Right lung (tissue), 5 donors: ENCODE measurements around the gene CHGA. TPM values are rescaled to one million over a fixed set of nuclear protein-coding genes. Genes with fewer than 3 reads are reported as not detected.

Experiments
- DNase-seq, 2 donors: peaks; one replicate each; pipeline ENCODE4 v3.0.0-alpha.2; 2013
- polyA plus RNA-seq, 5 donors: library from polyadenylated mRNA; unstranded; fragments of 120-200 nt; gene quantifications; one replicate each; pipeline versions ENCODE4 v1.2.1 to v1.2.3, GENCODE V29; 2013; ENCODE audit warnings: inconsistent platforms in 1 of 5, low replicate concordance in 1 of 5; ENCODE audit not compliant: insufficient read length in 5 of 5, insufficient read depth in 1 of 5

CHGA gene
- polyA plus RNA-seq, 5 donors, result 2.1 to 3.4 (median 2.4) TPM

- DNase-seq, result no peak
Observed at GRCh38 chr14:92929689-92930608, 7.0 kb downstream of the CHGA start.

DNA sequence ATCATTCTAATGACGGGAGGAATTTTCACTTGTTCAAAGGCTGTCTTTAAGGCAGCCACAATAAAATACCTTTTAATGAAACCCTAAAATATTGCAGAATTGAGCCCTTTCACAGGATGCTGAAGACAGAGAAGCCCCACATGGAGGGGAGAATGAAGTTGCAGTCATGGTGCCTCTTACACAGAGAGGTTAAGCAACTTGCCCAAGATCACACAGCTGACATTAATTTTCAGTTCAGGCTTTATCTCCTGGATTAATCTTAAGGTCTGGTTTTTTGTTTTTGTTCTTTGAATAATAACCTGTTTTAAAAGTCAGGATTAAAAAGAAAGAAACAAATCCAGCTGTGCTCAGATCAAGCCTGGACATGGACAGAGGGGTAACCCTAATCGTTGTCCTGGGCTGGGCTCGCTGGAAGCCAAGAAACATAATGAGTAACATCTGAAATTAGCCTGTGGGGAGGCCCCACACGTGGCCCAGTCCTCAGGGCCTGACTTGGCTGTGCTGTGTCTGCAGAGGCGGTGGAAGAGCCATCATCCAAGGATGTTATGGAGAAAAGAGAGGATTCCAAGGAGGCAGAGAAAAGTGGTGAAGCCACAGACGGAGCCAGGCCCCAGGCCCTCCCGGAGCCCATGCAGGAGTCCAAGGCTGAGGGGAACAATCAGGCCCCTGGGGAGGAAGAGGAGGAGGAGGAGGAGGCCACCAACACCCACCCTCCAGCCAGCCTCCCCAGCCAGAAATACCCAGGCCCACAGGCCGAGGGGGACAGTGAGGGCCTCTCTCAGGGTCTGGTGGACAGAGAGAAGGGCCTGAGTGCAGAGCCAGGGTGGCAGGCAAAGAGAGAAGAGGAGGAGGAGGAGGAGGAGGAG, 8.0 kb downstream of the CHGA start:
- no peak for DNase-seq

GRCh38 chr14:92931681-92932447, 8.9 kb downstream of the CHGA start:
- DNase-seq, result no peak

GRCh38 chr14:92932448-92933395, 9.8 kb downstream of the CHGA start:
- DNase-seq, result no peak

GRCh38 chr14:92933481-92933880, 10.5 kb downstream of the CHGA start:
- DNase-seq, result no peak

- no peak for DNase-seq
Observed at GRCh38 chr14:92934196-92935085, 11.5 kb downstream of the CHGA start.

DNA sequence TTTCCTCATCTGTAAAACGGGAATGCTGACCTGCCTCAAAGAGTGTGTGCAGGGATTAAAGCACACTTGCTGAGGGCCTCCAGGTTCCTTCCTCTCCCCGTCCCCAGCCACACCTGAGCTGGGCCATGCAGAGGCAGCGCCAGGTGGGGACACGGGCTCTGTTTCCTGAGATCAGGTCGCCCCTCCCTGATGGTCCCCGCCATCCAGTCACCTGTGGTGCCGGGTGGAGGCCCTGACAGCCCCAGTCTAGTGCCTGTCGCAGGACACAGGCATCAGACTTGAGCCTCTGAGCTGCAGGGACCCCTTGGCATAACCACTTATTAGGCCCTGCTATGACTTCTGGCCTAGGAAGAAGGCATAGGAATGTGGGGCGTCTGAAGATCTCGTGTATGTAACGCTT, 12.5 kb downstream of the CHGA start:
- DNase-seq, result no peak

GRCh38 chr14:92936085-92936484, 13.1 kb downstream of the CHGA start:
- no peak for DNase-seq

- no peak for DNase-seq
Observed at GRCh38 chr14:92937051-92937937, 14.3 kb downstream of the CHGA start.

GRCh38 chr14:92938235-92938875, 15.4 kb downstream of the CHGA start:
- DNase-seq, result no peak

- no peak for DNase-seq
Observed at GRCh38 chr14:92938890-92939671, 16.1 kb downstream of the CHGA start.

GRCh38 chr14:92939699-92940098, 16.7 kb downstream of the CHGA start:
- DNase-seq, result no peak

- no peak for DNase-seq
Observed at GRCh38 chr14:92940543-92940942, 17.6 kb downstream of the CHGA start.

DNA sequence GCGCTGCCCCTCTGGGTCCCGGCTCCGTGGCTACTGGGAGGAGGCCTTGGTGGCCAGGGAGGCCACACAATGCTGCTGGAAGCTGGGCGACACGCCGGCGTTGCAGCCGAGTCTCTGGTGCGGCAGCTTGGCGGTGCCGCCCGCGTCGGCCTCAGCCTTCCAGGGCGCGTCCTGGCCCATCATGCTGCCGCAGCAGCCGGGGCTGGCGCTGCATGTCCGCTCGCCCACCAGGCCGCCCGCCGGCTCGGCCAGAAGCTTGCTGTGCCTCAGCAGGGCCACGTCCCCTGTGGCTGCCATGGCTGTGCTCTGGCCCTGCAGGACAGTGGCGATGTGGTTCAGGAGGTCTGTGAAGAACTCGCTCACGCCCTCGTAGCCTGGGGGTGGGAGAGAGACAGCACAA, 18.6 kb downstream of the CHGA start:
- DNase-seq, result no peak

- DNase-seq, result no peak
Observed at GRCh38 chr14:92942136-92942535, 19.2 kb downstream of the CHGA start.

- DNase-seq, result no peak
Observed at GRCh38 chr14:92942576-92942975, 19.6 kb downstream of the CHGA start.
